OCI-LY1 (cell line): ENCODE measurements around the gene POLL.

Source experiments
- CTCF ChIP-seq: fragments of 200-600 bp; sonication (generic), shearing (Covaris generic); IDR thresholded peaks from 2 replicates; pipeline ENCODE4 v1.5.1; 2017; ENCODE audit warnings: mild to moderate bottlenecking, antibody characterized with exemption, low read length, moderate library complexity, mixed read lengths
- EZH2 ChIP-seq: fragments of 200-600 bp; sonication (generic), shearing (Covaris generic); IDR thresholded peaks from 2 replicates; pipeline ENCODE4 v1.8.0; 2017; ENCODE audit warnings: borderline replicate concordance, mixed run types, mild to moderate bottlenecking, antibody characterized with exemption, low read length, moderate library complexity, mixed read lengths

DNA sequence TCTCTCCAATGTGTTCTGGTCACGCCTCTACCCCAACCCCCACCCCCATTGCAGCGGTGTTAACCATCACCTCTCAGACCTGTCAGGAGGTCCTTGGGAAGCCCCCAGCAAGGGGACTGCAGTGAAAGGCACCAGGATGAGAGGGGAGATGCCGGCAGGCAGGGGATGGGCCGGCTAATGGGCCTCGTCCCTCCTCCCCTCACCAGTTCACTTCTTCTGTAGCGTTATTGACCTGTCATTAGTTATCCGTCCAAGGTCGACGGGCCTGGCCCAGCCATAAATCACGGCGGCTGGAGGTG lies 18.8 kb downstream of the POLL start:
- no peak for TF ChIP-seq EZH2
- TF ChIP-seq CTCF, result no peak
